Naive B cell (primary cell): ENCODE results near the gene ESPL1. TPM values are rescaled to one million over a fixed set of nuclear protein-coding genes. Genes with fewer than 3 reads are reported as not detected.

Experiments
- ATAC-seq, 2 donors: fragments of 150-1000 bp; cut with Tn5 transposase; 2 replicates each; pipeline ENCODE4 v1.10.0; 2021; ENCODE audit warnings: low read depth in 2 of 2, mild to moderate bottlenecking in 2 of 2, moderate library complexity in 2 of 2
- DNase-seq: peaks from one replicate; pipeline ENCODE4 v3.0.0; 2022
- H3K27ac Mint-ChIP-seq, 6 donors: one replicate each; pipeline ENCODE4 v1.8.0; 2020 to 2022; ENCODE audit warnings: mild to moderate bottlenecking in 6 of 6, mixed read lengths in 6 of 6, moderate library complexity in 5 of 6, inconsistent platforms in 2 of 6
- H3K27me3 Mint-ChIP-seq, 3 donors: one replicate each; pipeline ENCODE4 v1.8.0; 2021 to 2022; ENCODE audit warnings: mixed read lengths in 3 of 3, mild to moderate bottlenecking in 1 of 3
- H3K36me3 Mint-ChIP-seq, 2 donors: one replicate each; pipeline ENCODE4 v1.8.0; 2020 to 2022; ENCODE audit warnings: mixed read lengths in 2 of 2, inconsistent platforms in 1 of 2, mild to moderate bottlenecking in 1 of 2
- H3K4me1 Mint-ChIP-seq, 3 donors: one replicate each; pipeline ENCODE4 v1.8.0; 2020 to 2022; ENCODE audit warnings: mixed read lengths in 3 of 3, inconsistent platforms in 1 of 3, mild to moderate bottlenecking in 1 of 3, moderate library complexity in 1 of 3
- H3K4me3 Mint-ChIP-seq, 8 donors: one replicate each; pipeline ENCODE4 v1.8.0; 2020 to 2022; ENCODE audit warnings: mild to moderate bottlenecking in 8 of 8, mixed read lengths in 8 of 8, moderate library complexity in 8 of 8, inconsistent platforms in 2 of 8
- H3K9me3 Mint-ChIP-seq, 7 donors: one replicate each; pipeline ENCODE4 v1.8.0; 2020 to 2022; ENCODE audit warnings: mixed read lengths in 7 of 7, mild to moderate bottlenecking in 5 of 7, inconsistent platforms in 2 of 7, moderate library complexity in 1 of 7
- polyA plus RNA-seq, 6 donors: library from polyadenylated mRNA; unstranded; fragments of 300-500 nt; fragmentation: Illumina TruSeq; gene quantifications; one replicate each; pipeline ENCODE4 v1.2.3, GENCODE V29; 2021; ENCODE audit warnings: low read depth in 6 of 6

ESPL1 gene
- polyA plus RNA-seq = under 1 TPM in 3 of 6 donors, not detected in 3; 0.12 to 0.40 (median 0.23) TPM

- Mint-ChIP-seq H3K36me3 (no peaks in the 10 kb centered on the region), H3K9me3 (no peaks in the 10 kb centered on the region), H3K4me3 (peak within 1 kb of the TSS; percentile 92 to 99 (median 98)), H3K27me3 (no peaks in the 10 kb centered on the region), H3K4me1 (peaks cover 22 to 25% (median 25%) of the 10 kb centered on the region in 3 donors), H3K27ac (peak within 1 kb of the TSS; percentile 89 to 98 (median 98))
- ATAC-seq = peak; percentile 83 to 84
- peak; percentile 85 for DNase-seq
Observed at GRCh38 chr12:53267999-53268629, at the start of gene ESPL1. Gene ESPL1, plus strand, starts transcription at chr12:53268299. Its CDS starts 468 bp downstream, at chr12:53268767.

- H3K4me1 Mint-ChIP-seq = peaks cover 66 to 75% (median 72%) of the 10 kb centered on the region in 3 donors
- ATAC-seq = no peak
- peak overlapping the region; percentile 86 to 98 (median 94) for H3K4me3 Mint-ChIP-seq
- H3K27me3 Mint-ChIP-seq = no peaks in the 10 kb centered on the region
- H3K9me3 Mint-ChIP-seq = no peaks in the 10 kb centered on the region
- peak overlapping the region in 4 of 6 donors; percentile 22 to 92 (median 80) for H3K27ac Mint-ChIP-seq
- H3K36me3 Mint-ChIP-seq = no peaks in the 10 kb centered on the region
- no peak for DNase-seq
Observed at GRCh38 chr12:53218551-53219291, 49.4 kb upstream of the ESPL1 start.

GRCh38 chr12:53219292-53219955, 48.7 kb upstream of the ESPL1 start:
- Mint-ChIP-seq H3K36me3 (no peaks in the 10 kb centered on the region), H3K27me3 (no peaks in the 10 kb centered on the region), H3K9me3 (no peaks in the 10 kb centered on the region), H3K4me3 (peak overlapping the region; percentile 86 to 98 (median 94)), H3K4me1 (peaks cover 65 to 74% (median 67%) of the 10 kb centered on the region in 3 donors), H3K27ac (peak overlapping the region; percentile 40 to 94 (median 90))
- ATAC-seq (no peak), DNase-seq (no peak)

GRCh38 chr12:53219956-53220693, 48.0 kb upstream of the ESPL1 start:
- no peaks in the 10 kb centered on the region for H3K9me3 Mint-ChIP-seq
- H3K4me1 Mint-ChIP-seq = peaks cover 61 to 69% (median 64%) of the 10 kb centered on the region in 3 donors
- H3K4me3 Mint-ChIP-seq = peak overlapping the region; percentile 90 to 99 (median 96)
- peak overlapping the region; percentile 56 to 98 (median 94) for H3K27ac Mint-ChIP-seq
- no peaks in the 10 kb centered on the region for H3K36me3 Mint-ChIP-seq
- DNase-seq = peak; percentile 63
- peak; percentile 56 to 59 for ATAC-seq
- H3K27me3 Mint-ChIP-seq = peaks cover 0 to 4% (median 0%) of the 10 kb centered on the region in 3 donors

GRCh38 chr12:53220694-53221202, 47.4 kb upstream of the ESPL1 start:
- Mint-ChIP-seq H3K27ac (peak overlapping the region; percentile 86 to 98 (median 94)), H3K4me1 (peaks cover 56 to 68% (median 59%) of the 10 kb centered on the region in 3 donors), H3K27me3 (peaks cover 0 to 8% (median 0%) of the 10 kb centered on the region in 3 donors), H3K4me3 (peak overlapping the region; percentile 90 to 99 (median 96)), H3K36me3 (no peaks in the 10 kb centered on the region), H3K9me3 (no peaks in the 10 kb centered on the region)
- DNase-seq = peak; percentile 71
- peak; percentile 76 to 79 for ATAC-seq

GRCh38 chr12:53221203-53222080, 46.7 kb upstream of the ESPL1 start:
- H3K36me3 Mint-ChIP-seq = no peaks in the 10 kb centered on the region
- DNase-seq (peak; percentile 53), ATAC-seq (peak; percentile 39 to 41)
- peak overlapping the region; percentile 90 to 99 (median 96) for H3K4me3 Mint-ChIP-seq
- H3K27ac Mint-ChIP-seq = peak overlapping the region; percentile 86 to 98 (median 94)
- no peaks in the 10 kb centered on the region for H3K9me3 Mint-ChIP-seq
- peaks cover 0 to 8% (median 0%) of the 10 kb centered on the region in 3 donors for H3K27me3 Mint-ChIP-seq
- peaks cover 49 to 61% (median 52%) of the 10 kb centered on the region in 3 donors for H3K4me1 Mint-ChIP-seq

GRCh38 chr12:53222170-53222721, 45.9 kb upstream of the ESPL1 start:
- Mint-ChIP-seq H3K4me3 (peak overlapping the region; percentile 54 to 94 (median 84)), H3K27me3 (peaks cover 0 to 8% (median 0%) of the 10 kb centered on the region in 3 donors), H3K36me3 (no peaks in the 10 kb centered on the region), H3K9me3 (no peaks in the 10 kb centered on the region), H3K4me1 (peaks cover 41 to 53% (median 44%) of the 10 kb centered on the region in 3 donors), H3K27ac (peak overlapping the region in 4 of 6 donors; percentile 14 to 92 (median 60))
- DNase-seq (no peak), ATAC-seq (no peak)

GRCh38 chr12:53222806-53223261, 45.3 kb upstream of the ESPL1 start:
- Mint-ChIP-seq H3K4me1 (peaks cover 38 to 47% (median 38%) of the 10 kb centered on the region in 3 donors), H3K27me3 (peaks cover 0 to 8% (median 0%) of the 10 kb centered on the region in 3 donors), H3K36me3 (no peaks in the 10 kb centered on the region), H3K9me3 (no peaks in the 10 kb centered on the region), H3K27ac (peak overlapping the region in 1 of 6 donors; percentile 92), H3K4me3 (peak overlapping the region in 7 of 8 donors; percentile 54 to 94 (median 82))
- no peak for ATAC-seq
- DNase-seq = no peak

GRCh38 chr12:53223389-53224060, 44.6 kb upstream of the ESPL1 start:
- H3K36me3 Mint-ChIP-seq = no peaks in the 10 kb centered on the region
- peak overlapping the region in 1 of 6 donors; percentile 17 for H3K27ac Mint-ChIP-seq
- peaks cover 0 to 8% (median 0%) of the 10 kb centered on the region in 3 donors for H3K27me3 Mint-ChIP-seq
- no peaks in the 10 kb centered on the region for H3K9me3 Mint-ChIP-seq
- H3K4me3 Mint-ChIP-seq = peak overlapping the region in 5 of 8 donors; percentile 35 to 94 (median 57)
- DNase-seq = no peak
- peaks cover 31 to 40% (median 32%) of the 10 kb centered on the region in 3 donors for H3K4me1 Mint-ChIP-seq
- no peak for ATAC-seq

GRCh38 chr12:53224061-53224896, 43.8 kb upstream of the ESPL1 start:
- DNase-seq = no peak
- no peak for ATAC-seq
- peaks cover 26 to 35% (median 27%) of the 10 kb centered on the region in 3 donors for H3K4me1 Mint-ChIP-seq
- no peaks in the 10 kb centered on the region for H3K36me3 Mint-ChIP-seq
- peak overlapping the region in 4 of 8 donors; percentile 35 to 67 (median 48) for H3K4me3 Mint-ChIP-seq
- H3K27me3 Mint-ChIP-seq = peaks cover 0 to 8% (median 0%) of the 10 kb centered on the region in 3 donors
- peak overlapping the region in 2 of 6 donors; percentile 17 to 66 for H3K27ac Mint-ChIP-seq
- no peaks in the 10 kb centered on the region for H3K9me3 Mint-ChIP-seq
